GM12892 (cell line): ENCODE data around the gene NVL.

Source experiments
- DNase-seq: peaks from one replicate; pipeline ENCODE4 v3.0.0; 2011; ENCODE audit not compliant: insufficient read length
- FAIRE-seq: peaks from 2 replicates; lab custom pipeline; 2011; peaks lifted over from hg19 to GRCh38; lab: Jason Lieb, UNC
- POLR2A ChIP-seq: IDR thresholded peaks from 2 replicates; pipeline ENCODE4 v1.6.1; 2011; ENCODE audit warnings: low read depth, low read length, control low read depth
- POLR2AphosphoS5 ChIP-seq: IDR thresholded peaks from 2 replicates; pipeline ENCODE4 v1.6.1; 2011; ENCODE audit warnings: low read depth, low read length, control low read depth
- TAF1 ChIP-seq: IDR thresholded peaks from 2 replicates; pipeline ENCODE4 v1.6.1; 2011; ENCODE audit warnings: low read depth, mild to moderate bottlenecking, control low read depth, low read length, borderline replicate concordance

Gene NVL

DNA sequence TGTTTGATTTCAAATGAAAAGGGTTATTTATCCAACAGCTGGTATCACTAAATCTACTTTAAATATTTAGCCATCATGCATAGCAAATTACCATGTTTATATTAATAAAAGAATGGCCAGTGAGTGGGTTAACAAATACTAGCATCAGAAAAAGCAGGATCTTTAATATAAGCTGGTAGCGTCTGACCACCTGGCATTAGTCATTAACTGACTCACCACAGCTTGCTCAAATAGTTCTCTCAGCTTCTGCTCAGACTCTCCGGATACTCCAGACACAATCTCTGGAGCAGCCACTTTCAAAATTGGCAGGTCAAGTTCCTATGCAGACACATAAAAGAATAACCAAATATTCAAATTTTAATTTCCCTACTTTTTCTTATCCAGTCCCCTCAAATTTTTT is 29.6 kb downstream of the NVL start:
- no peak for DNase-seq
- TF ChIP-seq TAF1, result no peak
- TF ChIP-seq POLR2A, result no peak
- TF ChIP-seq POLR2AphosphoS5, result no peak
- FAIRE-seq, result no peak

- no peak for DNase-seq
- TF ChIP-seq POLR2AphosphoS5, result no peak
- TF ChIP-seq TAF1, result no peak
- TF ChIP-seq POLR2A, result no peak
- FAIRE-seq, result no peak
Observed at GRCh38 chr1:224298346-224299330, 31.3 kb downstream of the NVL start.

DNA sequence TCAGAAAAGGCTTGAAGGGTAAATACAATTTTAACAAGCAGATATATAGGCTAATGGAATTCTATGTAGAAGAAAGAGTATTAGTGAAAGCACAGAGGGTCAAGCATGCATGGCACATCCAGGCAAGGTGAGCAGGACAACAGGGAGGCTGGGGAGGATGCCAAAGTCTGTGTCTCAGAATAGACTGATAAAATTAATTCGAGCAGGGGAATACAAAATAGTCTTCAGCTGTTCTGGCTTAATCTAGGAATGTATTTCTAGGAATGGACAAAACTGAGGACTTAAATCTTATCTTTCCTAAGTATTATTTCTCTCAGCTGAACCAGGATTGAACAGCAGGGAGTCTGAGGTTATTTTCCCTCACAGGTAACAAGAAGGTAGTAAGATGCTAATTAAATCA is 35.2 kb downstream of the NVL start:
- FAIRE-seq, result no peak
- no peak for DNase-seq
- TF ChIP-seq POLR2AphosphoS5, result no peak

DNA sequence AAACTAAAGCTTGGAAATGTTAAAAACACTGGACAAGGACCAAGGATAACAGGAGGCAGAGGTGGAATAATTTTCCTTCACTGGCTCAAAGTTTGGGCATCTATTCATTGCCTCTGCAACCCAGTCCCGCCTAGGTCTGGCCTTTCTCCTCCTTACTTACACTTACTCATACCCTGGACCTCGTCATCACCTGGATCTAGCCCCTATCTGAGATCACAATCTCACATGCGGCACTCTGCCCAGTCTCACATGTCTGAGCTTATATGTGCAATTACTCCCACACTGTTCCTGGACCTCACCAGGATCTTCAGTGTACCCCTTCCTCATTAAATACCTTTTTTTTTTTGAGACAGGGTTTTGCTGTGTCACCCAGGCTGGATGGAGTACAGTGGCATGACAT is 37.6 kb downstream of the NVL start:
- TF ChIP-seq POLR2AphosphoS5 (no peak), TAF1 (no peak), POLR2A (no peak)
- FAIRE-seq, result no peak
- no peak for DNase-seq

DNA sequence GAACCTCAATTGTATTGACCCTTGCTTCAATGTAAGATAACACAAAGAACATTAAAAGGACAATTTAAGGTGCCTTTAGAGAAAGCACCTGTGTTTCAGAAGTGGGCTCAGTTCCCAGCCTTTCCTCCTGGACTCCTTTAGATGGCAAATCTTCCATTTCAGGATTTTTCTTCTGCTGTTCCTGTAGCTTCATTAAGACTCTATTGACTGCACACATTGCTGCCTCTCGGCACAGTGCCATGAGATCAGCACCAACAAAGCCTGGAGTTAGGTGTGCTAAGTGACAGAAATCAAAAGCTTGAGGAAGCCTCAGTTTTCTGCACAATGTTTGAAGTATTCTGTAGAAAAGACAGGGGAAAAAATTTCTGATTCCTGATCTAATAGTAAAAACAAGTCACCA is 40.6 kb downstream of the NVL start:
- no peak for TF ChIP-seq POLR2AphosphoS5
- no peak for TF ChIP-seq POLR2A
- TF ChIP-seq TAF1, result no peak
- DNase-seq, result no peak
- no peak for FAIRE-seq

DNA sequence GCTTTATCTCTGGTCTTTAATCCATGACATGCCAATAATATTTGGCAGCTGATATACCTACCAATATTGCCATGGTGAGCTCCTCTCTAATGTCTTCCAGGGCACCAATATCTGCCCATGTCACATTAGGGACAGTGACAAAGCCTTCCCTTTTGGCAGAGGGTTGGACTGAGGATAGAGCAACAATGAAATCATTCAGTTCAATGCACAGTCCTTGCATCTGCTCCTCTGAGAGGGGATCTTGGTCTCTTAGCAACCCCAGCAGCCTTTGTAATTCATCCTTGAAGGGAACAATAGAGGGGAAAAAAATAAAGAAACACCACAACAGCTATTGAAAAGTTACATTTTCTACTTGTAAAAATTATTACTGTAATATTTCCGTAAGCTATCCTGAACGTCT is 42.3 kb downstream of the NVL start:
- FAIRE-seq (no peak), DNase-seq (no peak)
- no peak for TF ChIP-seq TAF1
- no peak for TF ChIP-seq POLR2A
- TF ChIP-seq POLR2AphosphoS5, result no peak

DNA sequence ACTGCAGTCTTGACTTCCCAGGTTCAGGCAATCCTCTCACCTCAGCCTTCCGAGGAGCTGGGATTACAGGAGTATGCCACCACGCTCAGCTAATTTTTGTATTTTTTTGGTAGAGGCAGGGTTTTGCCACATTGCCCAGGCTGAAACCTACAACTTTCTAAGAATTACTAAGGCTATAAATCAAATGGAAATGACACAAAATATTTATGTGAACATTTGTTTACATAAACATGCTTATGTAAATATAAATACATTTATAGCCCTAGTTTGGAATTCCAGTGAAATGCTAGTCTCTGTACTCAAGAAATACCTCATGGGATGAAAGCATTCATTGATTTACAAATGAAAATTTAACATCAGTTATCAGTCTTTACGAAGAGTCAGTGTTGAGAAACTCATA is 47.8 kb downstream of the NVL start:
- FAIRE-seq (no peak), DNase-seq (no peak)
- no peak for TF ChIP-seq POLR2AphosphoS5
- no peak for TF ChIP-seq TAF1
- TF ChIP-seq POLR2A, result no peak

GRCh38 chr1:224276771-224277487 is 53.0 kb downstream of the NVL start:
- TF ChIP-seq POLR2AphosphoS5 (no peak), TAF1 (no peak), POLR2A (no peak)
- FAIRE-seq, result peak; percentile 38
- no peak for DNase-seq

GRCh38 chr1:224274970-224275626 is 54.9 kb downstream of the NVL start:
- TF ChIP-seq TAF1 (no peak), POLR2AphosphoS5 (no peak), POLR2A (no peak)
- peak; percentile 38 for FAIRE-seq
- DNase-seq, result no peak

DNA sequence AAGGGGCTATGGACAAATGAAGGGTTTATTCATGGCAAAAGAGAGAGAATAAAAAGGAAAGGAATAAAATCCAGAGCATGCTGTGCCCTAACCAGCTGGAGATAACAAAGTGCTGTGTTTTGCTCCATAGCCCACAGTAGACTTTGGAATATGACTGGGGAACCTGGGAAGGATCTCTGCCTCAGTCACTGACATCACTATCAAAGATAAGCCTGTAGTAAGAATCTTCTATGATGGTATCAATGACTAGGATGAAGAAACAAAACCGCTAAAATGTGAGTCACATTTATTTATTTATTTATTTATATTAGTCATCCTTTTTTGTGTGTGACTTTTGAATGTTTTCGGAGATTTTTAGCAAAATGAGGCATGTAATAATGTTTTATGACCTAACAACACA is 56.3 kb downstream of the NVL start:
- TF ChIP-seq TAF1 (no peak), POLR2A (no peak), POLR2AphosphoS5 (no peak)
- DNase-seq (no peak), FAIRE-seq (no peak)

GRCh38 chr1:224271106-224271505 is 58.9 kb downstream of the NVL start:
- FAIRE-seq (no peak), DNase-seq (no peak)
- no peak for TF ChIP-seq POLR2A
- no peak for TF ChIP-seq POLR2AphosphoS5
- no peak for TF ChIP-seq TAF1

DNA sequence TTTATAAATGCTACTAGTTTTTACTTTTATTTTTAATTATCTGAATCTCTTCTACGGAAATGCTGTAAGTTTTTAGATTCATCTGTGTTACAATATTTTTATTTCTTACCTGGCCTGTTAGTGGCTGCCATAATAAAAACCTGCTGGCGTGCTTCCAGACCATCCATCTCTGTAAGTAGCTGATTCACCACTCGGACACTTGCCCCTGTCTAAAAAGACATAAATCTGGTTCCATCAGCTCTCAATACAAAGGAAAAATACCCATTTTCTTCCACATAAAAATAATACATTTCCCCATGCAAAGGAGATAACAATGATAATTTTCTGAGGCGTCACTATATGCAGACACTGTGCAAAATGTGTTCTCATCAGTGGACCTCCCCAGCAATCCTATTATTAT is 62.0 kb downstream of the NVL start:
- DNase-seq, result no peak
- TF ChIP-seq POLR2AphosphoS5 (no peak), POLR2A (no peak), TAF1 (no peak)
- FAIRE-seq, result no peak
